HEK293 (cell line): ENCODE data around the gene ARHGEF7.

Experiments
- CTCF ChIA-PET: fragments of 350-600 bp; formaldehyde crosslinking; extraction: SDS; loops from one replicate; lab custom pipeline; 2021; ENCODE audit warnings: antibody characterized with exemption; lab: Yijun Ruan, JAX
- POLR2A ChIA-PET: fragments of 300-600 bp; formaldehyde crosslinking; extraction: SDS; loops from one replicate; lab custom pipeline; 2020; ENCODE audit warnings: antibody characterized with exemption, inconsistent platforms; lab: Yijun Ruan, JAX
- H3K27ac ChIP-seq: fragments of 200-500 bp; sonication (Bioruptor generic); 2 replicates; pipeline ENCODE4 v1.5.1; 2014; ENCODE audit warnings: low read depth, low read length, control low read depth, inconsistent platforms; ENCODE audit errors: extremely low read depth
- H3K36me3 ChIP-seq, 2 experiments: fragments of 200-500 bp in 1 of 2; sonication (Bioruptor generic) in 1 of 2; 1 replicate in 1 of 2; 2 replicates in 1 of 2; pipeline ENCODE4 v1.5.1; 2014 to 2017; ENCODE audit warnings: inconsistent platforms in 2 of 2, low read length in 2 of 2; ENCODE audit not compliant: control insufficient read depth in 2 of 2, insufficient read depth in 1 of 2
- H3K4me1 ChIP-seq: fragments of 200-500 bp; sonication (Bioruptor generic); 2 replicates; pipeline ENCODE4 v1.5.1; 2014; ENCODE audit warnings: mild to moderate bottlenecking, low read length, inconsistent platforms; ENCODE audit not compliant: control insufficient read depth, insufficient read depth
- H3K4me3 ChIP-seq: 2 replicates; pipeline ENCODE4 v1.5.1; 2011; ENCODE audit warnings: low read depth, mild to moderate bottlenecking, control low read depth, low read length, moderate library complexity
- H3K9me3 ChIP-seq: fragments of 200-500 bp; sonication (Bioruptor generic); 2 replicates; pipeline ENCODE4 v1.5.1; 2014; ENCODE audit warnings: low read depth, low read length, inconsistent platforms; ENCODE audit not compliant: control insufficient read depth, insufficient read depth
- AEBP2 ChIP-seq: fragments of 450-650 bp; formaldehyde crosslinking; IDR thresholded peaks from 2 replicates; pipeline ENCODE4 v1.5.1; 2016; ENCODE audit warnings: missing biosample characterization, missing genetic modification characterization, borderline replicate concordance
- GLIS2 ChIP-seq: fragments of 450-650 bp; formaldehyde crosslinking; IDR thresholded peaks from 2 replicates; pipeline ENCODE4 v1.5.1; 2016; ENCODE audit warnings: missing biosample characterization, missing genetic modification characterization
- KLF1 ChIP-seq: fragments of 450-650 bp; formaldehyde crosslinking; IDR thresholded peaks from 2 replicates; pipeline ENCODE4 v1.5.1; 2016; ENCODE audit warnings: missing biosample characterization, missing genetic modification characterization
- KLF10 ChIP-seq: fragments of 450-650 bp; IDR thresholded peaks from 2 replicates; pipeline ENCODE4 v1.5.1; 2018; ENCODE audit warnings: missing biosample characterization, mild to moderate bottlenecking, missing genetic modification characterization
- PRDM10 ChIP-seq: fragments of 450-650 bp; formaldehyde crosslinking; IDR thresholded peaks from 2 replicates; pipeline ENCODE4 v1.5.1; 2016; ENCODE audit warnings: missing biosample characterization, missing genetic modification characterization
- SETDB1 ChIP-seq: IDR thresholded peaks from one replicate; pipeline ENCODE4 v1.6.1; 2017; ENCODE audit warnings: mild to moderate bottlenecking, low read length, moderate library complexity, mixed read lengths; ENCODE audit not compliant: insufficient read length
- YY1 ChIP-seq: fragments of 450-650 bp; formaldehyde crosslinking; IDR thresholded peaks from 2 replicates; pipeline ENCODE4 v1.5.1; 2018; ENCODE audit warnings: missing biosample characterization, missing genetic modification characterization
- ZBTB7A ChIP-seq: fragments of 450-650 bp; formaldehyde crosslinking; IDR thresholded peaks from 2 replicates; pipeline ENCODE4 v1.5.1; 2016; ENCODE audit warnings: low read depth, missing biosample characterization, missing genetic modification characterization
- ZNF169 ChIP-seq: fragments of 450-650 bp; formaldehyde crosslinking; IDR thresholded peaks from 2 replicates; pipeline ENCODE4 v1.5.1; 2016; ENCODE audit warnings: missing biosample characterization, missing genetic modification characterization
- ZNF175 ChIP-seq: fragments of 450-650 bp; formaldehyde crosslinking; IDR thresholded peaks from 2 replicates; pipeline ENCODE4 v1.5.1; 2016; ENCODE audit warnings: missing biosample characterization, missing genetic modification characterization
- ZNF274 ChIP-seq, 2 experiments: fragments of 200-500 bp in 1 of 2; fragments of 450-650 bp in 1 of 2; sonication (Bioruptor generic) in 1 of 2; formaldehyde crosslinking in 1 of 2; IDR thresholded peaks; 2 replicates each; pipeline versions ENCODE4 v1.5.1 to v1.6.1; 2014 to 2016; ENCODE audit warnings: borderline replicate concordance in 1 of 2, inconsistent platforms in 1 of 2, low read length in 1 of 2, missing biosample characterization in 1 of 2, missing genetic modification characterization in 1 of 2
- ZNF302 ChIP-seq: fragments of 450-650 bp; formaldehyde crosslinking; IDR thresholded peaks from 2 replicates; pipeline ENCODE4 v1.5.1; 2016; ENCODE audit warnings: missing biosample characterization, missing genetic modification characterization, low read depth
- ZNF362 ChIP-seq: fragments of 450-650 bp; formaldehyde crosslinking; IDR thresholded peaks from 2 replicates; pipeline ENCODE4 v1.5.1; 2016; ENCODE audit warnings: missing biosample characterization, missing genetic modification characterization
- ZNF37A ChIP-seq: fragments of 450-650 bp; IDR thresholded peaks from 2 replicates; pipeline ENCODE4 v1.5.1; 2018; ENCODE audit warnings: missing biosample characterization, missing genetic modification characterization
- ZNF416 ChIP-seq: fragments of 450-650 bp; formaldehyde crosslinking; IDR thresholded peaks from 2 replicates; pipeline ENCODE4 v1.5.1; 2016; ENCODE audit warnings: missing biosample characterization, missing genetic modification characterization
- ZNF449 ChIP-seq: fragments of 450-650 bp; formaldehyde crosslinking; IDR thresholded peaks from 2 replicates; pipeline ENCODE4 v1.5.1; 2017; ENCODE audit warnings: missing biosample characterization, mild to moderate bottlenecking, missing genetic modification characterization, moderate library complexity
- ZNF501 ChIP-seq: fragments of 450-650 bp; formaldehyde crosslinking; IDR thresholded peaks from 2 replicates; pipeline ENCODE4 v1.5.1; 2016; ENCODE audit warnings: missing biosample characterization, missing genetic modification characterization
- ZNF513 ChIP-seq: fragments of 450-650 bp; IDR thresholded peaks from 2 replicates; pipeline ENCODE4 v1.5.1; 2018; ENCODE audit warnings: missing biosample characterization, missing genetic modification characterization
- ZNF544 ChIP-seq: fragments of 450-650 bp; formaldehyde crosslinking; IDR thresholded peaks from 2 replicates; pipeline ENCODE4 v1.5.0; 2017; ENCODE audit warnings: missing biosample characterization, missing genetic modification characterization
- ZNF600 ChIP-seq: fragments of 450-650 bp; formaldehyde crosslinking; IDR thresholded peaks from 2 replicates; pipeline ENCODE4 v1.5.1; 2016; ENCODE audit warnings: missing biosample characterization, missing genetic modification characterization
- ZNF624 ChIP-seq: fragments of 450-650 bp; formaldehyde crosslinking; IDR thresholded peaks from 2 replicates; pipeline ENCODE4 v1.5.1; 2017; ENCODE audit warnings: missing biosample characterization, missing genetic modification characterization
- ZNF639 ChIP-seq: fragments of 450-650 bp; formaldehyde crosslinking; IDR thresholded peaks from 2 replicates; pipeline ENCODE4 v1.5.1; 2016; ENCODE audit warnings: missing biosample characterization, missing genetic modification characterization
- ZNF707 ChIP-seq: fragments of 450-650 bp; formaldehyde crosslinking; IDR thresholded peaks from 2 replicates; pipeline ENCODE4 v1.5.1; 2016; ENCODE audit warnings: missing biosample characterization, missing genetic modification characterization
- ZNF792 ChIP-seq: fragments of 450-650 bp; formaldehyde crosslinking; IDR thresholded peaks from 2 replicates; pipeline ENCODE4 v1.5.1; 2016; ENCODE audit warnings: missing biosample characterization, missing genetic modification characterization
- ZSCAN23 ChIP-seq: fragments of 450-650 bp; formaldehyde crosslinking; IDR thresholded peaks from 2 replicates; pipeline ENCODE4 v1.5.1; 2016; ENCODE audit warnings: missing biosample characterization, missing genetic modification characterization

ARHGEF7 gene

GRCh38 chr13:111317571-111318345, 202.6 kb downstream of the ARHGEF7 start:
- Histone ChIP-seq H3K9me3 (no peaks in the 10 kb centered on the region), H3K4me3 (no peak overlapping the region), H3K4me1 (no peaks in the 10 kb centered on the region), H3K27ac (no peak overlapping the region), H3K36me3 (no peaks in the 10 kb centered on the region)
- ChIA-PET POLR2A (no interaction called here), CTCF (no interaction called here)
- no peak for TF ChIP-seq ZNF169 (tag by site-specific recombination)
- TF ChIP-seq GLIS2 (tag by site-specific recombination): no peak
- TF ChIP-seq ZNF416 (tag by site-specific recombination): no peak
- TF ChIP-seq SETDB1: no peak
- TF ChIP-seq ZNF544 (tag by site-specific recombination): no peak
- no peak for TF ChIP-seq ZNF302

- no peaks in the 10 kb centered on the region for H3K4me1 ChIP-seq
- CTCF ChIA-PET: no interaction called here
- no peak overlapping the region for H3K27ac ChIP-seq
- no peak overlapping the region for H3K4me3 ChIP-seq
- no peak for TF ChIP-seq ZSCAN23 (tag by site-specific recombination)
- no peak for TF ChIP-seq PRDM10 (tag by site-specific recombination)
- TF ChIP-seq ZNF449 (tag by site-specific recombination): no peak
- no peak for TF ChIP-seq KLF1
- TF ChIP-seq ZNF362 (tag by site-specific recombination): no peak
- no peak for TF ChIP-seq ZNF513 (tag by site-specific recombination)
- no peak for TF ChIP-seq ZNF639 (tag by site-specific recombination)
- TF ChIP-seq KLF10 (tag by site-specific recombination): no peak
- TF ChIP-seq ZNF37A (tag by site-specific recombination): no peak
- TF ChIP-seq ZNF624 (tag by site-specific recombination): no peak
- no peak for TF ChIP-seq ZNF501 (tag by site-specific recombination)
- no peak for TF ChIP-seq ZNF707 (tag by site-specific recombination)
- TF ChIP-seq ZNF274 (IDR thresholded peaks at IDR 0.05; ENCODE audit: low read length): no peak
- TF ChIP-seq ZNF274 (tag by site-specific recombination; IDR thresholded peaks at IDR 0.05; ENCODE audit: borderline replicate concordance): no peak
- TF ChIP-seq ZBTB7A: no peak
- no peak for TF ChIP-seq YY1
- no peak for TF ChIP-seq AEBP2
- TF ChIP-seq ZNF600 (tag by site-specific recombination): no peak
- no peak for TF ChIP-seq ZNF175 (tag by site-specific recombination)
- TF ChIP-seq ZNF792 (tag by site-specific recombination): no peak
- no peaks in the 10 kb centered on the region for H3K9me3 ChIP-seq
- POLR2A ChIA-PET: no interaction called here
- no peaks in the 10 kb centered on the region for H3K36me3 ChIP-seq
Observed at GRCh38 chr13:111318386-111318785, 203.3 kb downstream of the ARHGEF7 start.
